H1 (cell line): Measurements from ENCODE around the gene CLEC1A. TPM values are rescaled to one million over a fixed set of nuclear protein-coding genes. Genes with fewer than 3 reads are reported as not detected.

Experiments
- CTCF ChIA-PET: fragments of 300-600 bp; sonication (Branson Sonifier 250); formaldehyde crosslinking; loops from one replicate; lab custom pipeline; 2021; ENCODE audit not compliant: partially characterized antibody; lab: Charles Lee
- POLR2A ChIA-PET: fragments of 300-600 bp; sonication (Branson Sonifier 250); formaldehyde crosslinking; loops from one replicate; lab custom pipeline; 2021; ENCODE audit warnings: inconsistent platforms; ENCODE audit not compliant: partially characterized antibody; lab: Charles Lee
- DNase-seq, 2 experiments: peaks; one replicate each; pipeline versions ENCODE4 v3.0.0 to v3.0.0-alpha.2; 2010 to 2022; ENCODE audit warnings: low spot score in 2 of 2, low read depth in 1 of 2, mixed read lengths in 1 of 2
- FAIRE-seq: peaks from 2 replicates; lab custom pipeline; 2011; peaks lifted over from hg19 to GRCh38; lab: Jason Lieb, UNC
- H2AFZ ChIP-seq: 2 replicates; pipeline ENCODE4 v1.8.1; 2012; ENCODE audit warnings: low read length, inconsistent platforms
- H2AK5ac ChIP-seq: 2 replicates; pipeline ENCODE4 v1.6.1; 2013; ENCODE audit warnings: low read depth, low read length
- H2BK120ac ChIP-seq: replicated peaks from 2 replicates; pipeline ENCODE3; 2013; ENCODE audit warnings: low read depth, low read length, inconsistent platforms
- H2BK12ac ChIP-seq: 2 replicates; pipeline ENCODE4 v1.6.1; 2013; ENCODE audit warnings: low read depth, low read length
- H2BK15ac ChIP-seq: 2 replicates; pipeline ENCODE4 v1.6.1; 2013; ENCODE audit warnings: low read length
- H2BK20ac ChIP-seq: 2 replicates; pipeline ENCODE4 v1.6.1; 2013; ENCODE audit warnings: low read length
- H2BK5ac ChIP-seq: 2 replicates; pipeline ENCODE4 v1.6.1; 2013; ENCODE audit warnings: low read depth, low read length
- H3K14ac ChIP-seq: 2 replicates; pipeline ENCODE4 v1.6.1; 2013; ENCODE audit warnings: inconsistent platforms; ENCODE audit not compliant: insufficient read length
- H3K18ac ChIP-seq: 2 replicates; pipeline ENCODE4 v1.6.1; 2013; ENCODE audit warnings: low read length; ENCODE audit errors: extremely low read depth
- H3K23ac ChIP-seq: 2 replicates; pipeline ENCODE4 v1.6.1; 2013; ENCODE audit warnings: inconsistent platforms; ENCODE audit not compliant: insufficient read length
- H3K23me2 ChIP-seq: 2 replicates; pipeline ENCODE4 v1.6.1; 2013; ENCODE audit warnings: low read depth, low read length
- H3K27ac ChIP-seq: 2 replicates; pipeline ENCODE4 v1.6.1; 2011; ENCODE audit warnings: low read depth, low read length, inconsistent platforms
- H3K27me3 ChIP-seq, 4 experiments: replicated peaks in 1 of 4; 1 replicate in 1 of 4; 2 replicates in 3 of 4; pipeline versions ENCODE4 v1.6.1 to v1.8.1; 2011 to 2013; ENCODE audit warnings: low read length in 3 of 4, mild to moderate bottlenecking in 3 of 4, inconsistent platforms in 2 of 4, mixed read lengths in 2 of 4, moderate library complexity in 1 of 4; ENCODE audit not compliant: control insufficient read depth in 3 of 4, insufficient read depth in 3 of 4; ENCODE audit errors: extremely low read depth in 1 of 4
- H3K36me3 ChIP-seq, 4 experiments: 2 replicates each; pipeline versions ENCODE4 v1.6.1 to v1.8.1; 2011 to 2013; ENCODE audit warnings: mild to moderate bottlenecking in 4 of 4, low read length in 3 of 4, moderate library complexity in 2 of 4, control low read depth in 1 of 4, inconsistent platforms in 1 of 4; ENCODE audit not compliant: insufficient read depth in 4 of 4, control insufficient read depth in 2 of 4
- H3K4ac ChIP-seq: replicated peaks from 2 replicates; pipeline ENCODE3; 2013; ENCODE audit warnings: low read length, low read depth, mixed read lengths, inconsistent platforms; ENCODE audit not compliant: insufficient read length
- H3K4me1 ChIP-seq, 4 experiments: replicated peaks in 1 of 4; 1 replicate in 1 of 4; 2 replicates in 3 of 4; pipeline versions ENCODE4 v1.6.1 to v1.8.1; 2011 to 2013; ENCODE audit warnings: low read length in 3 of 4, inconsistent platforms in 2 of 4, mixed read lengths in 1 of 4; ENCODE audit not compliant: insufficient read depth in 4 of 4, control insufficient read depth in 3 of 4
- H3K4me2 ChIP-seq, 2 experiments: 2 replicates each; pipeline versions ENCODE4 v1.6.1 to v1.8.1; 2011 to 2013; ENCODE audit warnings: low read depth in 2 of 2, low read length in 2 of 2, control low read depth in 1 of 2, inconsistent platforms in 1 of 2, mild to moderate bottlenecking in 1 of 2; ENCODE audit not compliant: insufficient read depth in 1 of 2
- H3K4me3 ChIP-seq, 4 experiments: fragments of 200-600, 300-600 bp in 1 of 4; sonication (generic), shearing (Covaris generic), sonication (Bioruptor Twin) in 1 of 4; 2 replicates each; pipeline versions ENCODE4 v1.5.1 to v1.8.1; 2011 to 2016; ENCODE audit warnings: low read length in 4 of 4, low read depth in 3 of 4, control low read depth in 2 of 4, inconsistent platforms in 2 of 4, mild to moderate bottlenecking in 2 of 4, mixed read lengths in 1 of 4, moderate library complexity in 1 of 4; ENCODE audit not compliant: insufficient read depth in 2 of 4; ENCODE audit errors: extremely low read depth in 1 of 4
- H3K56ac ChIP-seq: replicated peaks from 2 replicates; pipeline ENCODE3; 2013; ENCODE audit warnings: low read depth, mild to moderate bottlenecking, mixed read lengths, low read length, inconsistent platforms; ENCODE audit not compliant: insufficient read length
- H3K79me1 ChIP-seq: 2 replicates; pipeline ENCODE4 v1.6.1; 2013; ENCODE audit warnings: low read depth, low read length, control low read depth
- H3K79me2 ChIP-seq, 2 experiments: 2 replicates each; pipeline versions ENCODE4 v1.6.1 to v1.8.1; 2012 to 2013; ENCODE audit warnings: low read length in 2 of 2, mild to moderate bottlenecking in 2 of 2, inconsistent platforms in 1 of 2; ENCODE audit not compliant: insufficient read depth in 2 of 2, control insufficient read depth in 1 of 2
- H3K9ac ChIP-seq, 4 experiments: replicated peaks in 1 of 4; 1 replicate in 1 of 4; 2 replicates in 3 of 4; pipeline versions ENCODE4 v1.6.1 to v1.8.1; 2011 to 2013; ENCODE audit warnings: low read depth in 3 of 4, low read length in 3 of 4, control low read depth in 2 of 4, mild to moderate bottlenecking in 2 of 4, moderate library complexity in 2 of 4, inconsistent platforms in 1 of 4; ENCODE audit errors: extremely low read depth in 1 of 4
- H3K9me3 ChIP-seq, 2 experiments: 2 replicates each; pipeline versions ENCODE4 v1.6.1 to v1.8.1; 2012 to 2013; ENCODE audit warnings: mild to moderate bottlenecking in 2 of 2, moderate library complexity in 2 of 2, control low read depth in 1 of 2, inconsistent platforms in 1 of 2, low read depth in 1 of 2, low read length in 1 of 2, mixed read lengths in 1 of 2; ENCODE audit not compliant: insufficient read depth in 2 of 2
- H4K20me1 ChIP-seq, 2 experiments: replicated peaks in 1 of 2; 2 replicates each; pipeline versions ENCODE3 to v1.8.1; 2011 to 2013; ENCODE audit warnings: inconsistent platforms in 2 of 2, low read length in 2 of 2, mild to moderate bottlenecking in 1 of 2; ENCODE audit not compliant: insufficient read depth in 2 of 2, control insufficient read depth in 1 of 2
- H4K5ac ChIP-seq: 2 replicates; pipeline ENCODE4 v1.6.1; 2013; ENCODE audit warnings: low read length, low read depth, mixed read lengths, inconsistent platforms; ENCODE audit not compliant: insufficient read length
- H4K8ac ChIP-seq: 2 replicates; pipeline ENCODE4 v1.8.0; 2013; ENCODE audit warnings: mild to moderate bottlenecking, moderate library complexity, low read length, inconsistent platforms; ENCODE audit not compliant: insufficient read depth; ENCODE audit errors: extremely low read depth
- H4K91ac ChIP-seq: replicated peaks from 2 replicates; pipeline ENCODE3; 2013; ENCODE audit warnings: low read length, mixed read lengths, inconsistent platforms; ENCODE audit not compliant: insufficient read length
- E2F6 ChIP-seq: IDR thresholded peaks from 2 replicates; pipeline ENCODE4 v1.6.1; 2012; ENCODE audit warnings: inconsistent platforms
- EGR1 ChIP-seq: IDR thresholded peaks from 2 replicates; pipeline ENCODE4 v1.6.1; 2011; ENCODE audit warnings: low read depth, low read length, borderline replicate concordance
- KDM1A ChIP-seq: fragments of 200-600, 300-600 bp; sonication (generic); IDR thresholded peaks from 2 replicates; pipeline ENCODE4 v1.7.1; 2016; ENCODE audit warnings: mild to moderate bottlenecking, low read length, borderline replicate concordance
- KDM5A ChIP-seq: fragments of 200-600 bp; IDR thresholded peaks from 2 replicates; pipeline ENCODE4 v1.7.1; 2012; ENCODE audit warnings: mild to moderate bottlenecking, low read length, inconsistent platforms, mixed read lengths
- POLR2AphosphoS5 ChIP-seq: IDR thresholded peaks from 2 replicates; pipeline ENCODE4 v1.6.1; 2011; ENCODE audit warnings: low read depth, low read length
- RBBP5 ChIP-seq: IDR thresholded peaks from 2 replicates; pipeline ENCODE4 v1.7.1; 2012; ENCODE audit warnings: low read depth, mild to moderate bottlenecking, inconsistent platforms, low read length, moderate library complexity, borderline replicate concordance
- YY1 ChIP-seq: IDR thresholded peaks from 2 replicates; pipeline ENCODE4 v1.6.1; 2011; ENCODE audit warnings: low read depth, mild to moderate bottlenecking, low read length
- WGBS, 2 experiments: shearing (Covaris generic) in 1 of 2; methylation state at CpG; one replicate each; pipeline versions ENCODE4 v1.1.6 to v1.1.7; 2013 to 2015; ENCODE audit warnings: low lambda C conversion rate in 2 of 2, mixed read lengths in 2 of 2, inconsistent platforms in 1 of 2, low coverage in 1 of 2, missing lambda C conversion rate in 1 of 2; ENCODE audit not compliant: insufficient replicate concordance in 2 of 2, insufficient coverage in 1 of 2, insufficient read length in 1 of 2; ENCODE audit errors: extremely low coverage in 1 of 2, missing lambda C conversion rate in 1 of 2; 5-methylcytosine and 5-hydroxymethylcytosine counted together
- polyA plus RNA-seq, 7 experiments: library from polyadenylated mRNA; depleted of rRNA in 3 of 7; stranded (reverse) in 5 of 7; unstranded in 2 of 7; fragments of >200 nt in 5 of 7; fragments of 200-250 nt in 2 of 7; gene quantifications; 1 replicate in 5 of 7; 2 replicates in 1 of 7; 4 replicates in 1 of 7; pipeline versions ENCODE4 v1.2.1 to v1.2.3, GENCODE V29; 2011 to 2013; ENCODE audit warnings: missing spikeins in 2 of 7, mixed read lengths in 2 of 7
- total RNA-seq: library from RNA; stranded (reverse); fragmentation: NEBNext Ultra II Directional; extraction: Animal tissue kit (Norgen Biotek cat#: 25700); gene quantifications from 2 replicates; pipeline ENCODE4 v1.2.1, GENCODE V29; 2021
- TF ChIP-seq, protein P1 (sequence below), 3 experiments: IDR thresholded peaks; 1 replicate in 2 of 3; 2 replicates in 1 of 3; pipeline versions ENCODE4 v1.5.1 to v1.6.1; 2011; ENCODE audit warnings: low read length in 3 of 3, mild to moderate bottlenecking in 3 of 3, inconsistent platforms in 2 of 3, low read depth in 1 of 3, moderate library complexity in 1 of 3; ENCODE audit not compliant: insufficient read depth in 1 of 3; ENCODE audit errors: control extremely low read depth in 1 of 3
- TF ChIP-seq, protein P2 (sequence below): IDR thresholded peaks from 2 replicates; pipeline ENCODE4 v1.6.1; 2011; ENCODE audit warnings: low read length, improper control_type of control experiment

CLEC1A gene
- total and polyA plus RNA-seq, 2 of the 8 experiments (the other 6 are each of a cell fraction or from before 2014, with no cell fraction given), result 0.20 TPM; not detected in 1

DNA sequence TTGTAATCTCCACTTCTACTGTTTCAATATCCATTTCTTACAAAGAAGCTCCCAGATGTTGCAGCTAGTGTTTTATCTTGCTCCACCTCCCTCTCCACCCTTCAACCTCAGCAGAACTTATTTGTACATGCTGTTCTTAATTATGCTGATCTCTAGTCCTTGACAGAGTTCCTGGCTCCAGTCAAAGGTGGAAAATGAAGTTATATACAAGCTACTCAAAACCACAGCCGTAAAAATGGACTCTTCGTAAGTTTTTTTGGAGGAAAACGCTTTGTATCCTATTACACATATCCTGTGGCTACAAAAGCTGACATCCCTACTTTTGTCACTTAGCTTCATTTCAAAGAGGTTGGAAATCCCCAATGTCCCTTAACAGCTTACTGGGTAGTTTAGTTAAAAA, 1.3 kb downstream of the CLEC1A start:
- FAIRE-seq (no peak), DNase-seq (no peak)
- no peak overlapping the region for H2BK120ac ChIP-seq
- no peak overlapping the region for H3K14ac ChIP-seq
- H3K36me3 ChIP-seq, result no peaks in the 10 kb centered on the region
- CTCF ChIA-PET, result no interaction called here
- H3K27ac ChIP-seq, result no peak overlapping the region
- H2BK5ac ChIP-seq, result no peak overlapping the region
- no peak overlapping the region for H3K56ac ChIP-seq
- H3K4me1 ChIP-seq, result peaks cover 0 to 7% (median 4%) of the 10 kb centered on the region in 4 experiments; a peak in 5 of 7 replicates
- no peak overlapping the region for H2BK15ac ChIP-seq
- H3K27me3 ChIP-seq, result no peaks in the 10 kb centered on the region
- H3K4ac ChIP-seq, result no peak overlapping the region
- H4K5ac ChIP-seq, result no peak overlapping the region
- WGBS, 2 experiments, result 67% methylated on average over 3 of the region's 3 CpGs; no CpG with 5 or more reads in 1 of the 2 experiments
- POLR2A ChIA-PET, result interaction anchor here (0.8 to 0.9 kb wide), 2 partner anchors 18 to 450 kb away, joined by 3 read pairs; no protein-coding TSS in a partner anchor
- no peak overlapping the region for H3K9ac ChIP-seq
- no peak overlapping the region for H3K4me2 ChIP-seq
- no peaks in the 10 kb centered on the region for H3K9me3 ChIP-seq
- H4K91ac ChIP-seq, result no peak overlapping the region
- no peak overlapping the region for H2BK12ac ChIP-seq
- no peak overlapping the region for H3K4me3 ChIP-seq
- H3K79me2 ChIP-seq, result no peaks in the 10 kb centered on the region
- no peaks in the 10 kb centered on the region for H3K23me2 ChIP-seq
- H3K79me1 ChIP-seq, result no peaks in the 10 kb centered on the region
- no peak overlapping the region for H4K8ac ChIP-seq
- H2AK5ac ChIP-seq, result no peak overlapping the region
- no peak overlapping the region for H3K23ac ChIP-seq
- H2AFZ ChIP-seq, result no peak overlapping the region
- no peak overlapping the region for H3K18ac ChIP-seq
- H4K20me1 ChIP-seq, result no peaks in the 10 kb centered on the region
- no peak overlapping the region for H2BK20ac ChIP-seq
- TF ChIP-seq KDM1A (no peak), EGR1 (no peak), KDM5A (no peak), YY1 (no peak), POLR2AphosphoS5 (no peak), RBBP5 (no peak), E2F6 (no peak)
- TF ChIP-seq, protein P1, sequence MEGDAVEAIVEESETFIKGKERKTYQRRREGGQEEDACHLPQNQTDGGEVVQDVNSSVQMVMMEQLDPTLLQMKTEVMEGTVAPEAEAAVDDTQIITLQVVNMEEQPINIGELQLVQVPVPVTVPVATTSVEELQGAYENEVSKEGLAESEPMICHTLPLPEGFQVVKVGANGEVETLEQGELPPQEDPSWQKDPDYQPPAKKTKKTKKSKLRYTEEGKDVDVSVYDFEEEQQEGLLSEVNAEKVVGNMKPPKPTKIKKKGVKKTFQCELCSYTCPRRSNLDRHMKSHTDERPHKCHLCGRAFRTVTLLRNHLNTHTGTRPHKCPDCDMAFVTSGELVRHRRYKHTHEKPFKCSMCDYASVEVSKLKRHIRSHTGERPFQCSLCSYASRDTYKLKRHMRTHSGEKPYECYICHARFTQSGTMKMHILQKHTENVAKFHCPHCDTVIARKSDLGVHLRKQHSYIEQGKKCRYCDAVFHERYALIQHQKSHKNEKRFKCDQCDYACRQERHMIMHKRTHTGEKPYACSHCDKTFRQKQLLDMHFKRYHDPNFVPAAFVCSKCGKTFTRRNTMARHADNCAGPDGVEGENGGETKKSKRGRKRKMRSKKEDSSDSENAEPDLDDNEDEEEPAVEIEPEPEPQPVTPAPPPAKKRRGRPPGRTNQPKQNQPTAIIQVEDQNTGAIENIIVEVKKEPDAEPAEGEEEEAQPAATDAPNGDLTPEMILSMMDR (IDR thresholded peaks at IDR 0.05; ENCODE audit: control extremely low read depth in 1 of 3, insufficient read depth in 1 of 3, low read depth in 1 of 3, low read length in 3 of 3), result no peak
- TF ChIP-seq, protein P2, sequence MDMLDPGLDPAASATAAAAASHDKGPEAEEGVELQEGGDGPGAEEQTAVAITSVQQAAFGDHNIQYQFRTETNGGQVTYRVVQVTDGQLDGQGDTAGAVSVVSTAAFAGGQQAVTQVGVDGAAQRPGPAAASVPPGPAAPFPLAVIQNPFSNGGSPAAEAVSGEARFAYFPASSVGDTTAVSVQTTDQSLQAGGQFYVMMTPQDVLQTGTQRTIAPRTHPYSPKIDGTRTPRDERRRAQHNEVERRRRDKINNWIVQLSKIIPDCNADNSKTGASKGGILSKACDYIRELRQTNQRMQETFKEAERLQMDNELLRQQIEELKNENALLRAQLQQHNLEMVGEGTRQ, result no peak
